GM06990 (cell line): ENCODE measurements around the gene KCNJ11.

Experiments used
- DNase-seq: peaks from one replicate; pipeline ENCODE4 v3.0.0-alpha.2; 2011; ENCODE audit not compliant: insufficient read length; ENCODE audit errors: extremely low read depth
- H3K27me3 ChIP-seq: replicated peaks from 2 replicates; pipeline ENCODE4 v1.6.0; 2011; ENCODE audit warnings: low read length; ENCODE audit not compliant: control insufficient read depth, insufficient read depth
- H3K36me3 ChIP-seq: 2 replicates; pipeline ENCODE4 v1.5.1; 2011; ENCODE audit warnings: low read length; ENCODE audit not compliant: control insufficient read depth, insufficient read depth
- H3K4me3 ChIP-seq: replicated peaks from 2 replicates; pipeline ENCODE4 v1.5.1; 2011; ENCODE audit warnings: low read depth, mild to moderate bottlenecking, control low read depth, low read length
- TF ChIP-seq, protein P1 (sequence below): IDR thresholded peaks from 2 replicates; pipeline ENCODE4 v1.5.1; 2011; ENCODE audit warnings: low read length, control low read depth, mild to moderate bottlenecking, inconsistent platforms; ENCODE audit not compliant: insufficient read depth, poor library complexity, severe bottlenecking

Gene KCNJ11

DNA sequence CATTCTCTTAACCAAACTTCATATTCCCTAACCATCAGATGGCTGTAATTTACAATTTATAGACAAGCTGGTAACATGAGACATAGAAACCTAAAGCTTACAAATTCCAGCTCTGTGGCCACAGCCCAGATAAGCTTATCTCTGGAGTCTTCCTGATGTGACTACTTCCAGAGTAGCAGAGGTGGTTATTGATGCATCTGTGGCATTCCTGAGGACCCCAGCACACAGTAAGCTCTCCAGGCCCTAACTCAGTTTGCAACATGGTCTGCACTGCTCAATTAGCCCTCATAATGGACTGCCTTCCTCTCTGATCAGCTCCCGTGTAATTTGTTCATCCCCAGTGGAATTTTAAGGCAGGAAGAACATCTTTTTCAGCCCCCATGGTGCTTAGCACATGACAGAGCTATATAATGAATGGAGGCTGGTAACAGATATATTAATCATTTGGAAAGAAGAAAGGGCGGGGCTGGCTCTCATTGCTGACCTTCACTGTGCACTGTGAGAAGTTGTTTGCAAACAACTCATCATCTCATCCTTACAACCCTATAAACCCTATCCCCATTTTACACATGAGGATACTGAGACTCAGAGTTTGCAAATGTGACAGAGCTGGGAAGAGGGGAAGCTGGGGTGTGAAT, 30.1 kb upstream of the KCNJ11 start:
- TF ChIP-seq, protein P1, sequence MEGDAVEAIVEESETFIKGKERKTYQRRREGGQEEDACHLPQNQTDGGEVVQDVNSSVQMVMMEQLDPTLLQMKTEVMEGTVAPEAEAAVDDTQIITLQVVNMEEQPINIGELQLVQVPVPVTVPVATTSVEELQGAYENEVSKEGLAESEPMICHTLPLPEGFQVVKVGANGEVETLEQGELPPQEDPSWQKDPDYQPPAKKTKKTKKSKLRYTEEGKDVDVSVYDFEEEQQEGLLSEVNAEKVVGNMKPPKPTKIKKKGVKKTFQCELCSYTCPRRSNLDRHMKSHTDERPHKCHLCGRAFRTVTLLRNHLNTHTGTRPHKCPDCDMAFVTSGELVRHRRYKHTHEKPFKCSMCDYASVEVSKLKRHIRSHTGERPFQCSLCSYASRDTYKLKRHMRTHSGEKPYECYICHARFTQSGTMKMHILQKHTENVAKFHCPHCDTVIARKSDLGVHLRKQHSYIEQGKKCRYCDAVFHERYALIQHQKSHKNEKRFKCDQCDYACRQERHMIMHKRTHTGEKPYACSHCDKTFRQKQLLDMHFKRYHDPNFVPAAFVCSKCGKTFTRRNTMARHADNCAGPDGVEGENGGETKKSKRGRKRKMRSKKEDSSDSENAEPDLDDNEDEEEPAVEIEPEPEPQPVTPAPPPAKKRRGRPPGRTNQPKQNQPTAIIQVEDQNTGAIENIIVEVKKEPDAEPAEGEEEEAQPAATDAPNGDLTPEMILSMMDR, result no peak
- no peak for DNase-seq
- Histone ChIP-seq H3K27me3 (peaks cover 2% of the 10 kb centered on the region), H3K36me3 (no peaks in the 10 kb centered on the region), H3K4me3 (no peak overlapping the region)

- peaks cover 2% of the 10 kb centered on the region for H3K27me3 ChIP-seq
These were observed 28.0 kb upstream of the KCNJ11 start for GRCh38 chr11:17416492-17416891.

DNA sequence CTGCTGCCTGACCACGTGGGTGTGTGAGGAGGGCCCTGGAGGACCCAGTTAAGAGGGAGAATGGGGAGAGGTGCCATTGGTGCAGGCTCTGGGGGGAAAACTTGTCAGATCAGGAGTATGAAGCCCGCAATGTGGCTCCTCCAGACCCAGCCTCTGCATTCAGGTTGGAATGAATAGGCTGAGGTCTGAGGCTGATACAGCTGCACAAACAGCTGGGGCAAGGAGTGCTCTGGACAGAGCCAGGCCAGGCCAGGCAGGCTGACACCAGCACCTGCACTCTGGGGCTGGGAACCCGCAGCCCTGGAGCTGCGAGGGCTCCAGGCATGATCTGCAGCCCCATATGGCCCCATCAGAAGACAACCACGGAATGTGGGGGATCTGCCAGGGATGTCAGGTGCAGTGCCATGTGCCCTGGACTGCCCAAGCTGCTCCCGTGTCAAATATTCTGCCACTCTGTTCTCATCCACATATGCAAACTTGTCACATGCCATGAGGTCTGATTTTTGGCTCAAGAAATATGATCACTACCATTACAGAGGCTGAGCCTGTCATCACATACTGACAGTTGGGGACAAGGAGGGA, 27.2 kb upstream of the KCNJ11 start:
- no peak overlapping the region for H3K4me3 ChIP-seq
- H3K27me3 ChIP-seq, result peaks cover 2% of the 10 kb centered on the region
- no peak for DNase-seq
- TF ChIP-seq, protein P1, result no peak
- H3K36me3 ChIP-seq, result no peaks in the 10 kb centered on the region

More at GRCh38 chr11:17416492-17416891, 28.0 kb upstream of the KCNJ11 start:
- Histone ChIP-seq H3K4me3 (no peak overlapping the region), H3K36me3 (no peaks in the 10 kb centered on the region)
- TF ChIP-seq, protein P1, result no peak
- no peak for DNase-seq

- H3K4me3 ChIP-seq, result no peak overlapping the region
- TF ChIP-seq, protein P1, result no peak
- peaks cover 2% of the 10 kb centered on the region for H3K27me3 ChIP-seq
- no peak for DNase-seq
- H3K36me3 ChIP-seq, result no peaks in the 10 kb centered on the region
These were observed 26.5 kb upstream of the KCNJ11 start for GRCh38 chr11:17414992-17415391.

DNA sequence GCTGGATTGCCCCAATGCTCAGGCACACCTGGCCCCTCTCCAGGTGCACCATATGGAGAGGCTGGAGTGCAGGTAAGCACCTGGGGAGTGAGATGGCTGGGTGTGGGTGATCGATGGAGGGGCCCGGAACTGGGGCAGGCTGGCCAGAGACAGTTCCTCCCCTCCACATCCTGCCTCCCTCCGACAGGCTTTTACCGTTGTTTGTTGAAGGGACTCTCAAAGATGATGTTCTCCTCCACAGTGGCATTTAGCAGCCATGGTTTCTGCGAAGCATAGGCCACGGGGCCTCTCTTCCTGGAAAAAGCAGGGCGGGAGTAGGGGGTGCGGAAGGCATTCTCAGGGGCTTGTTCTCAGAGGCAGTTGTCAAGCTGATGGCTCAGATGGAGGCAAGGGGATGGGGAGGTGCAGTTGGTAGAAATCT, 25.9 kb upstream of the KCNJ11 start:
- DNase-seq, result no peak

More for the DNA sequence above, 25.9 kb upstream of the KCNJ11 start:
- TF ChIP-seq, protein P1, result no peak
- H3K4me3 ChIP-seq, result no peak overlapping the region
- H3K36me3 ChIP-seq, result no peaks in the 10 kb centered on the region
- H3K27me3 ChIP-seq, result peaks cover 2% of the 10 kb centered on the region
